ENCODE results near the gene PLEKHH2.

DNA sequence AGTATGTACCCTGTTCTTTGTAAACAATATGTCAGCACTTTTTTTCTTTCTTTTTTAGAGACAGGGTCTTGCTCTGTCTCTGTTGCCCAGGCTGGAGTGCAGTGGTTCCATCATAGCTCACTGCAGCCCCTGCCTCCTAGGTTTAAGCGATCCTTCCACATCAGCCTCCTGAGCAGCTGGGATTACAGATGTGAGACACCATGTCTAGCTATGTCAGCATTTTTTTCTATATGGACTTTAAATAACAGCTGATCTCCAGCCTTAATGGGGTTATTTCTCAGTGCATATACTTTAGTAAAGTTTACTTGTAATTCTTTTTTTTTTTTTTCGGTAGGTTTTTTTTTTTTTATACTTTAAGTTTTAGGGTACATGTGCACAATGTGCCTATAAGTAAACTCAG lies 174.9 kb downstream of the PLEKHH2 start:
- TF ChIP-seq, protein P1, sequence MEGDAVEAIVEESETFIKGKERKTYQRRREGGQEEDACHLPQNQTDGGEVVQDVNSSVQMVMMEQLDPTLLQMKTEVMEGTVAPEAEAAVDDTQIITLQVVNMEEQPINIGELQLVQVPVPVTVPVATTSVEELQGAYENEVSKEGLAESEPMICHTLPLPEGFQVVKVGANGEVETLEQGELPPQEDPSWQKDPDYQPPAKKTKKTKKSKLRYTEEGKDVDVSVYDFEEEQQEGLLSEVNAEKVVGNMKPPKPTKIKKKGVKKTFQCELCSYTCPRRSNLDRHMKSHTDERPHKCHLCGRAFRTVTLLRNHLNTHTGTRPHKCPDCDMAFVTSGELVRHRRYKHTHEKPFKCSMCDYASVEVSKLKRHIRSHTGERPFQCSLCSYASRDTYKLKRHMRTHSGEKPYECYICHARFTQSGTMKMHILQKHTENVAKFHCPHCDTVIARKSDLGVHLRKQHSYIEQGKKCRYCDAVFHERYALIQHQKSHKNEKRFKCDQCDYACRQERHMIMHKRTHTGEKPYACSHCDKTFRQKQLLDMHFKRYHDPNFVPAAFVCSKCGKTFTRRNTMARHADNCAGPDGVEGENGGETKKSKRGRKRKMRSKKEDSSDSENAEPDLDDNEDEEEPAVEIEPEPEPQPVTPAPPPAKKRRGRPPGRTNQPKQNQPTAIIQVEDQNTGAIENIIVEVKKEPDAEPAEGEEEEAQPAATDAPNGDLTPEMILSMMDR (IDR thresholded peaks at IDR 0.05): no peak
- TF ChIP-seq FOXM1 (IDR thresholded peaks at IDR 0.05; ENCODE audit: low read depth) (no peak), TCF12 (IDR thresholded peaks at IDR 0.05) (no peak), MEF2A (IDR thresholded peaks at IDR 0.05; ENCODE audit: borderline replicate concordance, low read depth) (no peak)
